GM12878 (cell line): ENCODE data around the gene FNDC8. TPM values are rescaled to one million over a fixed set of nuclear protein-coding genes. Genes with fewer than 3 reads are reported as not detected.
A peak's percentile ranks its signal among the peaks of the same experiment; 100 is the strongest.

Experiments
- CHD1 ChIP-seq: IDR thresholded peaks from 2 replicates; pipeline ENCODE4 v1.6.1; 2012; ENCODE audit warnings: low read depth, low read length, improper control_type of control experiment
- DPF2 ChIP-seq: fragments of 450-650 bp; IDR thresholded peaks from 2 replicates; pipeline ENCODE4 v1.6.1; 2017; ENCODE audit warnings: mild to moderate bottlenecking
- GATAD2B ChIP-seq: fragments of 450-650 bp; conservative IDR thresholded peaks from 2 replicates; pipeline ENCODE4 v1.6.1; 2017; ENCODE audit warnings: low read depth, mild to moderate bottlenecking, moderate library complexity
- HCFC1 ChIP-seq: fragments of 150-350 bp; IDR thresholded peaks from 2 replicates; pipeline ENCODE4 v1.6.1; 2014; ENCODE audit warnings: low read length
- MAX ChIP-seq: IDR thresholded peaks from 2 replicates; pipeline ENCODE4 v1.6.1; 2012; ENCODE audit warnings: low read depth, low read length, improper control_type of control experiment
- MTA2 ChIP-seq: fragments of 450-650 bp; IDR thresholded peaks from 2 replicates; pipeline ENCODE4 v1.6.1; 2016; ENCODE audit warnings: low read depth, mild to moderate bottlenecking, moderate library complexity
- MYC ChIP-seq: IDR thresholded peaks from 2 replicates; pipeline ENCODE4 v1.6.1; 2011; ENCODE audit warnings: mild to moderate bottlenecking, low read length, moderate library complexity, inconsistent platforms; ENCODE audit not compliant: insufficient read depth, insufficient replicate concordance, insufficient read length, severe bottlenecking
- NFIC ChIP-seq: IDR thresholded peaks from 2 replicates; pipeline ENCODE4 v1.6.1; 2012; ENCODE audit warnings: low read depth, mild to moderate bottlenecking, inconsistent platforms, low read length, moderate library complexity
- NFYA ChIP-seq: IDR thresholded peaks from 2 replicates; pipeline ENCODE4 v1.6.1; 2011; ENCODE audit warnings: low read depth, mild to moderate bottlenecking, low read length, improper control_type of control experiment, borderline replicate concordance
- PAX8 ChIP-seq: fragments of 450-650 bp; IDR thresholded peaks from 2 replicates; pipeline ENCODE4 v1.6.1; 2017; ENCODE audit warnings: mild to moderate bottlenecking, moderate library complexity
- RAD21 ChIP-seq: IDR thresholded peaks from 2 replicates; pipeline ENCODE4 v1.6.1; 2011; ENCODE audit warnings: mild to moderate bottlenecking, low read depth, low read length, moderate library complexity; ENCODE audit not compliant: insufficient read depth
- RFX5 ChIP-seq: IDR thresholded peaks from 2 replicates; pipeline ENCODE4 v1.6.1; 2011; ENCODE audit warnings: low read depth, low read length, improper control_type of control experiment
- RUNX3 ChIP-seq: IDR thresholded peaks from 2 replicates; pipeline ENCODE4 v1.6.1; 2012; ENCODE audit warnings: low read length, inconsistent platforms
- SKIL ChIP-seq: fragments of 450-650 bp; IDR thresholded peaks from 2 replicates; pipeline ENCODE4 v1.6.1; 2017; ENCODE audit warnings: mild to moderate bottlenecking, low read depth, inconsistent platforms; ENCODE audit not compliant: poor library complexity, severe bottlenecking
- SMC3 ChIP-seq: IDR thresholded peaks from 2 replicates; pipeline ENCODE4 v1.6.1; 2011; ENCODE audit warnings: low read length, improper control_type of control experiment, borderline replicate concordance
- SREBF1 ChIP-seq: IDR thresholded peaks from 2 replicates; pipeline ENCODE4 v1.6.1; 2012; ENCODE audit warnings: mild to moderate bottlenecking, low read length
- SREBF2 ChIP-seq: IDR thresholded peaks from 2 replicates; pipeline ENCODE4 v1.6.1; 2012; ENCODE audit warnings: mild to moderate bottlenecking, low read length
- TCF7 ChIP-seq: IDR thresholded peaks from 2 replicates; pipeline ENCODE4 v1.6.1; 2014; ENCODE audit warnings: antibody characterized with exemption, borderline replicate concordance
- ZBED1 ChIP-seq: IDR thresholded peaks from 2 replicates; pipeline ENCODE4 v1.6.1; 2016; ENCODE audit warnings: borderline replicate concordance
- ZNF687 ChIP-seq: fragments of 450-650 bp; IDR thresholded peaks from 2 replicates; pipeline ENCODE4 v1.6.1; 2017; ENCODE audit warnings: mild to moderate bottlenecking, moderate library complexity
- ZSCAN29 ChIP-seq: fragments of 450-650 bp; IDR thresholded peaks from 2 replicates; pipeline ENCODE4 v1.6.1; 2017; ENCODE audit warnings: mild to moderate bottlenecking, moderate library complexity
- polyA plus RNA-seq, 11 experiments: library from polyadenylated mRNA; depleted of rRNA in 4 of 11; unstranded in 6 of 11; stranded (reverse) in 5 of 11; fragments of >200 nt; fragmentation: Nextera tagmentation in 4 of 11; fragmentation: Illumina TruSeq in 1 of 11; extraction: Ambion mirVana in 4 of 11; extraction: Trizol in 1 of 11; gene quantifications; 1 replicate in 1 of 11; 2 replicates in 10 of 11; pipeline versions ENCODE4 v1.2.1 to v1.2.3, GENCODE V29; 2011 to 2016; ENCODE audit warnings: inconsistent platforms in 2 of 11, missing spikeins in 2 of 11, low read depth in 1 of 11
- total RNA-seq, 4 experiments: library from RNA; depleted of rRNA in 3 of 4; stranded (reverse); fragments of >200 nt in 3 of 4; fragmentation: Illumina TruSeq in 1 of 4; extraction: Trizol in 1 of 4; gene quantifications; 2 replicates each; pipeline versions ENCODE4 v1.2.1 to v1.2.3, GENCODE V29; 2013 to 2021

Gene FNDC8
- total and polyA plus RNA-seq, 10 of the 15 experiments (the other 5 are each of a cell fraction or from before 2014, with no cell fraction given): 0.06 to 0.15 (median 0.11) TPM; not detected in 7

- TF ChIP-seq SKIL: no peak
- TF ChIP-seq MTA2: no peak
- peak; percentile 87 for TF ChIP-seq DPF2
- no peak for TF ChIP-seq SREBF2
- peak; percentile 76; the same call in 1 of the 2 replicates for TF ChIP-seq ZSCAN29
- no peak for TF ChIP-seq NFYA
- TF ChIP-seq MYC: peak; percentile 63
- no peak for TF ChIP-seq ZBED1
- peak; percentile 99 for TF ChIP-seq GATAD2B
- TF ChIP-seq NFIC: no peak
- no peak for TF ChIP-seq TCF7
- peak; percentile 32; the same call in 1 of the 2 replicates for TF ChIP-seq RUNX3
- TF ChIP-seq RAD21: peak; percentile 83
- TF ChIP-seq MAX: peak; percentile 86
- peak; percentile 88 for TF ChIP-seq SMC3
- peak; percentile 66 for TF ChIP-seq ZNF687
- TF ChIP-seq RFX5: no peak
- TF ChIP-seq SREBF1: no peak
- TF ChIP-seq PAX8: no peak
- TF ChIP-seq CHD1: no peak
- TF ChIP-seq HCFC1: no peak
Observed at GRCh38 chr17:35119370-35120165, 1.8 kb upstream of the FNDC8 start, which contains the start of gene RAD51D (continued).
